SK-N-SH (cell line): Measurements from ENCODE around the gene AOC1.

Experiments used
- EP300 ChIP-seq, 2 experiments: IDR thresholded peaks; 2 replicates each; pipeline versions ENCODE4 v1.4.0 to v1.6.1; 2012; ENCODE audit warnings: borderline replicate concordance in 1 of 2, low read depth in 1 of 2, low read length in 1 of 2
- EZH2phosphoT487 ChIP-seq: fragments of 200-600 bp; sonication (generic); IDR thresholded peaks from 2 replicates; pipeline ENCODE4 v1.6.1; 2017; ENCODE audit warnings: low read depth, mixed run types, mild to moderate bottlenecking, antibody characterized with exemption, moderate library complexity, borderline replicate concordance
- GATA2 ChIP-seq: sonication (generic); formaldehyde crosslinking; IDR thresholded peaks from 2 replicates; pipeline ENCODE4 v1.5.0; 2020; ENCODE audit warnings: mild to moderate bottlenecking, missing genetic modification reagents
- JUND ChIP-seq: IDR thresholded peaks from 2 replicates; pipeline ENCODE4 v1.4.0; 2012
- POLR2AphosphoS5 ChIP-seq: IDR thresholded peaks from 2 replicates; pipeline ENCODE4 v1.6.1; 2012; ENCODE audit warnings: low read depth, low read length
- SIN3A ChIP-seq: IDR thresholded peaks from 2 replicates; pipeline ENCODE4 v1.6.1; 2012; ENCODE audit warnings: low read depth, mild to moderate bottlenecking, low read length, moderate library complexity, borderline replicate concordance
- SMC3 ChIP-seq: IDR thresholded peaks from 2 replicates; pipeline ENCODE4 v1.6.1; 2012; ENCODE audit warnings: low read depth, low read length, improper control_type of control experiment
- TEAD4 ChIP-seq: IDR thresholded peaks from 2 replicates; pipeline ENCODE4 v1.4.0; 2012; ENCODE audit warnings: mild to moderate bottlenecking, borderline replicate concordance; ENCODE audit not compliant: insufficient read depth
- TF ChIP-seq, protein P1 (sequence below): fragments of 200-600 bp; sonication (generic); IDR thresholded peaks from 2 replicates; pipeline ENCODE4 v1.6.1; 2017; ENCODE audit warnings: antibody characterized with exemption, mild to moderate bottlenecking, moderate library complexity
- TF ChIP-seq, protein P2 (sequence below): fragments of 150-350 bp; IDR thresholded peaks from 2 replicates; pipeline ENCODE4 v1.6.1; 2017; ENCODE audit warnings: antibody characterized with exemption, low read length, low read depth, borderline replicate concordance
- TF ChIP-seq, protein P3 (sequence below): IDR thresholded peaks from 2 replicates; pipeline ENCODE4 v1.4.0; 2012; ENCODE audit warnings: low read depth
- TF ChIP-seq, protein P4 (sequence below): IDR thresholded peaks from 2 replicates; pipeline ENCODE4 v1.4.0; 2012; ENCODE audit warnings: low read depth, borderline replicate concordance

DNA sequence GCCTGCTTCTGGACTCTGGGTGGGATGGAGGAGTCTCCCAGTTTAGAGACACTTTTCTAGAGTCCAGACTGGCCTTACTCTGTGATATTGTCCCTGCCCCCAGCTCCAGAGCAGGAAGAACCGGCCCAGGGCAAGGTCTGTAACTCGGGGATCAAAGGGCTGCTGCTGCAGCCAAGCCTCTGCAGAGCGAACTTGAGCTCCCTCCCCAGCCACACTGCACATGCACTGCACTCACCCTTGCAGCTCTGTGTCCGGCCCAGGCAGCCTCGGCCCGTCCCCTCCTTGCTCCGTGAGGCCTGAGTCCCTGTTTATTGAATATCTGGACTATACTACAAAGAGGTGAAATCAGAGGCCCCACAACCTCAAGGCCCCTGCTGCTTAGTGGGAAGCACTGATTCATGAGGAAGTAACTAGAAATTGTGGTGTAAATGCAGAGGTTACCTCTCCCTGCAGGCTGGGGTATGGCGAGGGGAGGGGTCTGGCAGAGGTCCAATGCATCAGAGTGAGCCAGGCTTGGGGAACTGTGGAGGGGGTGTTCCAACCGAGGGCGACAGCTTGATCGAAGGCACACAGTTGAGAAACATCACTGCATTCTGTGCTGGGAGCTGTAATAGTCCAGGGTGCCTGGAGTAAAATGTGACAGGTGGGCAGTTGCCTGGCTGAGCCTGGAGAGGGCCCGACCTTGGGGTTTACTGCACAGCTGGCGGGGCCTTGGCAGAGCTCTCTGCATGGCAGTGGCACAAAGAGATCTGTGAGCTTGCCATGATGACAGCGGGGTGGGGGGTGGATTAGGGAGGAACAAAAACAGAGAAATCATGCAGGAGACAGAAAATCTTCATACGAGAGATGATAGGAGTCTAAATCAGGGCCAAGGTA is 49.1 kb downstream of the AOC1 start:
- TF ChIP-seq SMC3 (no peak; the same call in 1 of the 2 replicates), JUND (no peak), EZH2phosphoT487 (no peak), SIN3A (no peak), GATA2 (CRISPR knock-in tag) (no peak; the same call in 1 of the 2 replicates), POLR2AphosphoS5 (no peak), EP300 (IDR thresholded peaks at IDR 0.05; ENCODE audit: borderline replicate concordance in 1 of 2, low read depth in 1 of 2, low read length in 1 of 2) (no peak), TEAD4 (no peak)
- TF ChIP-seq, protein P1, sequence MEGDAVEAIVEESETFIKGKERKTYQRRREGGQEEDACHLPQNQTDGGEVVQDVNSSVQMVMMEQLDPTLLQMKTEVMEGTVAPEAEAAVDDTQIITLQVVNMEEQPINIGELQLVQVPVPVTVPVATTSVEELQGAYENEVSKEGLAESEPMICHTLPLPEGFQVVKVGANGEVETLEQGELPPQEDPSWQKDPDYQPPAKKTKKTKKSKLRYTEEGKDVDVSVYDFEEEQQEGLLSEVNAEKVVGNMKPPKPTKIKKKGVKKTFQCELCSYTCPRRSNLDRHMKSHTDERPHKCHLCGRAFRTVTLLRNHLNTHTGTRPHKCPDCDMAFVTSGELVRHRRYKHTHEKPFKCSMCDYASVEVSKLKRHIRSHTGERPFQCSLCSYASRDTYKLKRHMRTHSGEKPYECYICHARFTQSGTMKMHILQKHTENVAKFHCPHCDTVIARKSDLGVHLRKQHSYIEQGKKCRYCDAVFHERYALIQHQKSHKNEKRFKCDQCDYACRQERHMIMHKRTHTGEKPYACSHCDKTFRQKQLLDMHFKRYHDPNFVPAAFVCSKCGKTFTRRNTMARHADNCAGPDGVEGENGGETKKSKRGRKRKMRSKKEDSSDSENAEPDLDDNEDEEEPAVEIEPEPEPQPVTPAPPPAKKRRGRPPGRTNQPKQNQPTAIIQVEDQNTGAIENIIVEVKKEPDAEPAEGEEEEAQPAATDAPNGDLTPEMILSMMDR, result no peak
- TF ChIP-seq, protein P2, sequence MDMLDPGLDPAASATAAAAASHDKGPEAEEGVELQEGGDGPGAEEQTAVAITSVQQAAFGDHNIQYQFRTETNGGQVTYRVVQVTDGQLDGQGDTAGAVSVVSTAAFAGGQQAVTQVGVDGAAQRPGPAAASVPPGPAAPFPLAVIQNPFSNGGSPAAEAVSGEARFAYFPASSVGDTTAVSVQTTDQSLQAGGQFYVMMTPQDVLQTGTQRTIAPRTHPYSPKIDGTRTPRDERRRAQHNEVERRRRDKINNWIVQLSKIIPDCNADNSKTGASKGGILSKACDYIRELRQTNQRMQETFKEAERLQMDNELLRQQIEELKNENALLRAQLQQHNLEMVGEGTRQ, result no peak
- TF ChIP-seq, protein P3, sequence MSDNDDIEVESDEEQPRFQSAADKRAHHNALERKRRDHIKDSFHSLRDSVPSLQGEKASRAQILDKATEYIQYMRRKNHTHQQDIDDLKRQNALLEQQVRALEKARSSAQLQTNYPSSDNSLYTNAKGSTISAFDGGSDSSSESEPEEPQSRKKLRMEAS, result no peak
- TF ChIP-seq, protein P4, sequence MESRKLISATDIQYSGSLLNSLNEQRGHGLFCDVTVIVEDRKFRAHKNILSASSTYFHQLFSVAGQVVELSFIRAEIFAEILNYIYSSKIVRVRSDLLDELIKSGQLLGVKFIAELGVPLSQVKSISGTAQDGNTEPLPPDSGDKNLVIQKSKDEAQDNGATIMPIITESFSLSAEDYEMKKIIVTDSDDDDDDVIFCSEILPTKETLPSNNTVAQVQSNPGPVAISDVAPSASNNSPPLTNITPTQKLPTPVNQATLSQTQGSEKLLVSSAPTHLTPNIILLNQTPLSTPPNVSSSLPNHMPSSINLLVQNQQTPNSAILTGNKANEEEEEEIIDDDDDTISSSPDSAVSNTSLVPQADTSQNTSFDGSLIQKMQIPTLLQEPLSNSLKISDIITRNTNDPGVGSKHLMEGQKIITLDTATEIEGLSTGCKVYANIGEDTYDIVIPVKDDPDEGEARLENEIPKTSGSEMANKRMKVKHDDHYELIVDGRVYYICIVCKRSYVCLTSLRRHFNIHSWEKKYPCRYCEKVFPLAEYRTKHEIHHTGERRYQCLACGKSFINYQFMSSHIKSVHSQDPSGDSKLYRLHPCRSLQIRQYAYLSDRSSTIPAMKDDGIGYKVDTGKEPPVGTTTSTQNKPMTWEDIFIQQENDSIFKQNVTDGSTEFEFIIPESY, result no peak
